NCI-H187 treated with DMSO at 0.1 percent for 48 hours (cell line): ENCODE data around the gene NFASC.

ENCODE experiments used
- DNase-seq: peaks from one replicate; lab custom pipeline; 2025; lab: John Stamatoyannopoulos, UW

NFASC gene

DNA sequence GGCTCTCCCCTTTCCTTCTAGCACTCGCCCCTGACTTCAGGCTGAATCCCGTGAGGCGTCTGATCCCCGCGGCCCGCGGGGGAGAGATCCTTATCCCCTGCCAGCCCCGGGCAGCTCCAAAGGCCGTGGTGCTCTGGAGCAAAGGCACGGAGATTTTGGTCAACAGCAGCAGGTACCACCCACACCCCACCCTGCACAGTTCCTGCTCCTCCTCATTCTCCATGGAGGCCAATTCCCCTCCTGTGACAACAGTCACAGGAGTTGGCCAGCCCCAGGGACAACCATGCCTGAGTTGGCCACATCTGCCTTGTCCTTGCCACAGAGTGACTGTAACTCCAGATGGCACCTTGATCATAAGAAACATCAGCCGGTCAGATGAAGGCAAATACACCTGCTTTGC, 193.6 kb downstream of the NFASC start:
- no peak for DNase-seq

DNA sequence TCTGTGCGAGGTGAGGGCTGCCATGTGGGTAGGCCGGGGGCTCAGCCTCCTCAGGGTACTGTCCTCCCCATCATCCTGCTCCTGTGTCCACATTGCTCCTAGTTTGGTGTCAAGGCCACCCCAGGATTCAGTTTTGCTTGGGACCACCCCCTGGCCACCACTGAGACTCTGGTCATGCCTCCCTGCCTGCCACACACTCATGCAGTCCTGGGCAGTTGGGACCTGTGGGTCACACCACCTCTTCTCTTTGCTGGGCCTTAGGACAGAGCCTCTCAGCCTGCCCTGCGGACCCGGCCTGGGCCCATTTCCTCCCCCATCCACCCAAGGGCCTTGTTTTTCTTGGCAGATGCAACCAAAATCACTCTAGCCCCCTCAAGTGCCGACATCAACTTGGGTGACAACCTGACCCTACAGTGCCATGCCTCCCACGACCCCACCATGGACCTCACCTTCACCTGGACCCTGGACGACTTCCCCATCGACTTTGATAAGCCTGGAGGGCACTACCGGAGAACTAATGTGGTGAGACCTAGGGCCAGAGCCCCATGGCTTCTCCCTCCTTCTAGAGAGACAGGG, 194.2 kb downstream of the NFASC start:
- no peak for DNase-seq

DNA sequence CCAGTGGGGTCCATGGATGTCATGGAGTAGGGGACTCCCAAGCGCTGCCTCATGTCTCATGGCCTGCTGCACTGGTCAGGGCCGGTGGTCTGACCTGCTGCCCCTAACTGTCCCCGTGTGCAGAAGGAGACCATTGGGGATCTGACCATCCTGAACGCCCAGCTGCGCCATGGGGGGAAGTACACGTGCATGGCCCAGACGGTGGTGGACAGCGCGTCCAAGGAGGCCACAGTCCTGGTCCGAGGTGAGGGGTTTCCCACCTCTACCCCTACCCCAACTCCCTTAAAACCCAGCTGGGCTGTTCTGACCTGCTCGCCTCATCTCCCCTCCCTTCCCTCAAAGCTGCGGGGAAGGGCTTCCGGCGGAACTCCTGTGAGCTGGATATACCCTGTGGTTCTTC, 195.0 kb downstream of the NFASC start:
- DNase-seq: no peak

DNA sequence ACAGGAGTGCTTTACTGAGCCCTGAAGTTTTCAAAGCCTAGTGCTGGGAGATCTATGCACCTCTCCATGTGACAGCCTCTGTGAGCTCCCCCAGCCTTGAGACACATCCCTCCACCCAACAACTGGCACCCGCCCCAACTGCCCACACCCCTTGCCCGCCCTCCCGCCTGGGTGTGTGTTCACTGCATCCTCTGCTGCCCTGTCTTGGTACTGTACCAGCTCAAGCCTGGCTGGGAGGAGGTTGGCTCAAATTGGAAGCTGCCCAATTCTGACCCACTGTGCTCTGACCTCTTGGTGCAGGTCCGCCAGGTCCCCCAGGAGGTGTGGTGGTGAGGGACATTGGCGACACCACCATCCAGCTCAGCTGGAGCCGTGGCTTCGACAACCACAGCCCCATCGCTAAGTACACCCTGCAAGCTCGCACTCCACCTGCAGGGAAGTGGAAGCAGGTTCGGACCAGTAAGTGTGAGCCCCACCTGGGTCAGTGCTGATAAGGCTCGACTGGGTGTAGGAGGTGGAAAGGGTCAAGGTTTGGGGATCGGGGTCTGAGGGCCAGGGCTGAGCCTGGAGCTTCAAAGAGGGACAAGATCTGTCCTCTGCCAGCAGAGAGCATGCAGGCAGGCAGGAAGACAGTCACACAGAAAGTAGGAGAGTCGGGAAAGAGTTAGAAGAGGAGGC, 195.6 kb downstream of the NFASC start:
- no peak for DNase-seq

DNA sequence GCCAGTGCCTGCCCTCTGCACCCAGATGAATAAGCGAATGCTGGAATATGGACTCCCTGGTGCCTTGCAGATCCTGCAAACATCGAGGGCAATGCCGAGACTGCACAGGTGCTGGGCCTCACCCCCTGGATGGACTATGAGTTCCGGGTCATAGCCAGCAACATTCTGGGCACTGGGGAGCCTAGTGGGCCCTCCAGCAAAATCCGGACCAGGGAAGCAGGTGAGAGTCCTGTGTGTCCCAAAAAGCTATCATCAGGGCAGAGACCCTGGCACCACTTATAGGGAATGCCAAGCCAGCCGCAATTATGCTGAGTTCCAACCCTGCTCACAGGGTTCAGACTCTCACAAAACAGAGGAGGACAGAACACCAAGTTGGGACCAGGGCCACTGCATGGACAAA, 196.4 kb downstream of the NFASC start:
- DNase-seq: no peak

DNA sequence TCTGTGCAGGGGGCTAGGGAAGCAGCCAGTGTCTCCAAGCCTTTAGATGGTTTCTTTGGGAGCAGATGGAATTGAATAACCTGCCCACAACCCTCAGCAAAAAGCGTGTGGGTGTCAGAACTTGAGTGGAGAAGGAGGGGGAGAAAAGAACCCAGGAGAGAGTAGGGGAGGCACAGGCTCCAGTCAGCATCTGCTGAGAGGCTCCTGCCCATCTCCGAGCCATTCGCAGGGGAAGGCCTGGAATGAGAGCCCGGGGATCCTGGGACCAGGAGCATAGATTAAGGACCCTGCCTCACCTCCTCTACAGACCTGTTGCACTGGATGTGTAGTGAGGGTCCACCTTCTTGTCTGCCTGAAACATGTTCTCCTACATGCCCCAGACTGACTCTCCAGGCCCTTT, 197.3 kb downstream of the NFASC start:
- no peak for DNase-seq

DNA sequence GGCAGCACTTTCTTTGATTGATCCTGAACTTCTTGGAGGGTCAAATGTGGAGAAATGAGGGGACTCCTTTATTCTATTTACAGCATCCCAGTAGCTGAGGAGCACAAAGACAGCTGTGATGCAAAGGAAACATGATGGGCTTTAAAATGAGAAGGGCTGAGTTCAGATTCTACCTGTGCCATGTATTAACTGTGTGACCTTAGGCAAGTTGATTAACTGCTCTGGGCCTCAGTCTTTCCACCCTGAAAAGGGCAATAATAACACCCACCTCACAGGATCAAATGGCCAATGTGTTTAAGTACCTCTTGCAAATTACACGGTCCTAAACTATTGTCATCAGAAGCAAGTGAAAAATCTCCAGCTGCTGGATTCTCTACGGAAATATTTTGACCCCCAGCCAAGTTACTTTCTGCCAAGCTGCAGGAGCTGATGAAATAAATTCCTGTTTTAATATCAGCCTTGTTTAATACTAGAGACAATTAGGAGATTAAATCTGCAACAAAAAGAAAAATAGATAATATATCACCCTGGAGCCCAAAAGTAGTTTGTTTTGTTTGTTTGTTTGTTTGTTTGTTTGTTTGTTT, 197.9 kb downstream of the NFASC start:
- no peak for DNase-seq

DNA sequence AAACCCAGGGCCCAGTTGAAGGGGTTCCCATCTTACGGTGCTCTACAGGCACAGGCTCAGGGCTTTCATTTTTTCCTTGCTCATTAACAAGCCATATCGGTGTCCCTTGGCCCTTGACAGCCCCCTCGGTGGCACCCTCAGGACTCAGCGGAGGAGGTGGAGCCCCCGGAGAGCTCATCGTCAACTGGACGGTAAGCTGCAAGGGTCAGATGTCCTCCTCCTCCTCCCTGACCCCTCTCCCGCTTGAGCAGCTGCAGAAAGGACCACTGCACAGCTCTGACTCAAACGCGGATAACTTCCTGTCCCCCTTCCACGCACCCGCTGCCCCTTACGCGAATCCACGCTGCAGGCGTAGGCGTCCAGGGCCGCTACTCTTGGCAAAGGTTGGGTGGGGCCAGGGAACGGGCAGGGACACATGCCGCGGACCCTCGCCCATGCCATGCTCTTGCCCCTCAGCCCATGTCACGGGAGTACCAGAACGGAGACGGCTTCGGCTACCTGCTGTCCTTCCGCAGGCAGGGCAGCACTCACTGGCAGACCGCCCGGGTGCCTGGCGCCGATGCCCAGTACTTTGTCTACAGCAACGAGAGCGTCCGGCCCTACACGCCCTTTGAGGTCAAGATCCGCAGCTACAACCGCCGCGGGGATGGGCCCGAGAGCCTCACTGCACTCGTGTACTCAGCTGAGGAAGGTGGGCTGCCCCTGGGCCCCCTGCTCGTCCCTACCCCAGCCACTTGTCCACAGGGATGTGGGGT, 198.9 kb downstream of the NFASC start:
- no peak for DNase-seq

DNA sequence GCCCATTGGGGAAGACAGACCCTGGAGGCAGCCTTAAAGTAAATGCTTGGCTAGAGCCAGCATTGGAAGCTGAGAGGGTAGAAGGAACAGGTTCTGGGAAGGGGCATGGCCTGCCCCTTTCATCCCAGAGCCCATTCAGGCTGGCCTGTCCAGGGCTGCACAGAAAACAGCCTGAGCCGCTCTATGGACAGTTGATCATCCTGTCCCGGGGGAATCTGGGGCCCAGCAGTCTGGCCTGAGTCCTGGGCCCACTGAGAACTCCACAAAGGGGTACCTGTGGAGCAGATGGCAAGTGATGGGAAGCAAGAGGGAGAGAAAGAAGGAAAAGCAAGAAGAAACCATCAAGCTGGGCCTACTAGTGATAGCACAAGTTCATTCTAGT, 200.4 kb downstream of the NFASC start:
- DNase-seq: no peak

DNA sequence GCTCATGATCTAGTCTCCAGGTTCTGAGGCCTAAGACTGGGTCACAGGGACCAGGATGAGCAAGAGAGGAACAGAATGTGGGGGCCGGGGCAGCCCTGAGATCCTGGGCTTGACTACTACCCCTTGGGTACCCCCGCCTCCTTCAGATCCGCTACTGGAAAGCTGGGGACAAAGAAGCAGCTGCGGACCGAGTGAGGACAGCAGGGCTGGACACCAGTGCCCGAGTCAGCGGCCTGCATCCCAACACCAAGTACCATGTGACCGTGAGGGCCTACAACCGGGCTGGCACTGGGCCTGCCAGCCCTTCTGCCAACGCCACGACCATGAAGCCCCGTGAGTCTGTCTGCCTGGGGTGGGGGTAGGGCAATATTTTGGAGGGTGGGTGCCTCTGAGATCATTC, 201.1 kb downstream of the NFASC start:
- no peak for DNase-seq

DNA sequence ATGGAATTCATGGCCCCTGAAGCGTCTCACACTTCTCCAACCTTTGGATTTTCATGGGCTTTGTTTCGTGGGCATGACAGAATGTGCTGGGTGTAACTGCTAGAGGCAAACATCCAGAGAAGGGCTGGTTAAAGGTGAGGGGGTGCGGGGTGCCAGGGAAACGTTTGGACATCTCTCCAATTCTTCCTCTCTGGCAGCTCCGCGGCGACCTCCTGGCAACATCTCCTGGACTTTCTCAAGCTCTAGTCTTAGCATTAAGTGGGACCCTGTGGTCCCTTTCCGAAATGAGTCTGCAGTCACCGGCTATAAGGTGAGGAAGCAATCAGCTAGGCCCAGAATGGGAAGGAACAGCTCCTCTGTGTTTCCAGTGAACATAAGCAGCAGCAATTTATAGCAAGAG, 201.6 kb downstream of the NFASC start:
- DNase-seq: no peak
